ENCODE results near the gene CSNK1E. TPM values are rescaled to one million over a fixed set of nuclear protein-coding genes. Genes with fewer than 3 reads are reported as not detected.
A peak's percentile ranks its signal among the peaks of the same experiment; 100 is the strongest.

CSNK1E gene
- total and polyA plus RNA-seq, 4 donors: 87.2 to 121 (median 112) TPM

DNA sequence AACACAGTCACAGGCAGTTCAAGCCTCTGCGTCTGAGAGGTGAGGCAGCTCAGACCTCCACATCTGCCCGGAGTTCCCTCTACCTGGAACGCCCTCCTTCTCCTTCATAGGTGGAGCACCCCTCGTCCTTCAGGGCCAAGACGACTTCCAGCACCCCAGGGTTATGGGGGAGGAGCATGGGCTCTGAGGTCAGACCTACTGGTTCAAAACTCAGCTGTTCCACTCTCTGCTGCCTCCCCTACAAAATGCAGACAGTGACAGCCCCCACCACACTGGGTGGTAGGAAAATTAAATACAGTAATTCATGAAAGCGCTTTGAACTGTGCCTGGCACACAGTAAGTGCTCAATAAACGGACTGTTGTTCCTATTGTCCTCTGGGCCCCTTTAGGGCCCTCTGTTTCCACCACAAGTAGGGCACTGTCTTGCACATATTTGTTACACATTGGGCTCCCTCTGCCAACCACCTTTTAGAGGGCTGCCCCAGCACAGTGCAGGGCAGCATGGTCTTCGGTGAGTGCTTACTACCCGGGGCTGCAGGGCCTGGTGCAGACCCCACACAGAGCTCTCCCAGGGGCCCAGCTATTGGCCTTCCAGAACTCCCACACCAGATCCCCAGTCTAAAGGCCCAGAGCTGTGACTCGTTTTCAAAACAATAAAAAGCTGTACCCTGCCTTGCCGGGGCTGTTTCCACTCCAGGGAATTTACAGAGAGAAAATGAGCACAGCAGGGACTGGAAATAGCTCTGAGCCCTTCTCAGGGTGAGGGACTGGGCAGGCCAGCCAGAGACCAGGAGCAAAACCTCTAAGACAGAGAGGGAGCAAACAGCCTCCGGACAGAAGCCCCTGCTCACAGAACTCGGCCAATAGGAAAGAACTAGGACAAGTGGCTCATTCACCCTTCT, 46.9 kb downstream of the CSNK1E start:
- TF ChIP-seq, protein P1, sequence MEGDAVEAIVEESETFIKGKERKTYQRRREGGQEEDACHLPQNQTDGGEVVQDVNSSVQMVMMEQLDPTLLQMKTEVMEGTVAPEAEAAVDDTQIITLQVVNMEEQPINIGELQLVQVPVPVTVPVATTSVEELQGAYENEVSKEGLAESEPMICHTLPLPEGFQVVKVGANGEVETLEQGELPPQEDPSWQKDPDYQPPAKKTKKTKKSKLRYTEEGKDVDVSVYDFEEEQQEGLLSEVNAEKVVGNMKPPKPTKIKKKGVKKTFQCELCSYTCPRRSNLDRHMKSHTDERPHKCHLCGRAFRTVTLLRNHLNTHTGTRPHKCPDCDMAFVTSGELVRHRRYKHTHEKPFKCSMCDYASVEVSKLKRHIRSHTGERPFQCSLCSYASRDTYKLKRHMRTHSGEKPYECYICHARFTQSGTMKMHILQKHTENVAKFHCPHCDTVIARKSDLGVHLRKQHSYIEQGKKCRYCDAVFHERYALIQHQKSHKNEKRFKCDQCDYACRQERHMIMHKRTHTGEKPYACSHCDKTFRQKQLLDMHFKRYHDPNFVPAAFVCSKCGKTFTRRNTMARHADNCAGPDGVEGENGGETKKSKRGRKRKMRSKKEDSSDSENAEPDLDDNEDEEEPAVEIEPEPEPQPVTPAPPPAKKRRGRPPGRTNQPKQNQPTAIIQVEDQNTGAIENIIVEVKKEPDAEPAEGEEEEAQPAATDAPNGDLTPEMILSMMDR (IDR thresholded peaks at IDR 0.05; ENCODE audit: control extremely low read depth, extremely low read depth): no peak
- Histone ChIP-seq H3K27ac (ENCODE audit: low read depth in 1 of 2, low read length in 1 of 2) (peak overlapping the region; percentile 17 to 46), H3K27me3 (ENCODE audit: control insufficient read depth in 3 of 3, insufficient read depth in 3 of 3, low read length in 2 of 3) (no peaks in the 10 kb centered on the region), H3K4me1 (ENCODE audit: control insufficient read depth in 5 of 5, insufficient read depth in 5 of 5, low read length in 5 of 5) (peaks cover 3 to 26% (median 20%) of the 10 kb centered on the region in 5 donors), H3K9ac (ENCODE audit: insufficient read depth in 1 of 2, low read length in 2 of 2) (no peak overlapping the region), H3K9me3 (ENCODE audit: control insufficient read depth in 4 of 4, insufficient read depth in 3 of 4, low read length in 3 of 4) (no peaks in the 10 kb centered on the region), H3K36me3 (ENCODE audit: control insufficient read depth in 4 of 4, insufficient read depth in 4 of 4, low read length in 4 of 4) (peaks cover 0 to 8% (median 0%) of the 10 kb centered on the region in 4 donors), H3K4me3 (no peak overlapping the region)
- ATAC-seq (ENCODE audit: insufficient read depth, low FRiP score) (no peak), DNase-seq (no peak)
- WGBS, 2 donors: 70 to 88% methylated on average over 13 of the region's 13 CpGs

DNA sequence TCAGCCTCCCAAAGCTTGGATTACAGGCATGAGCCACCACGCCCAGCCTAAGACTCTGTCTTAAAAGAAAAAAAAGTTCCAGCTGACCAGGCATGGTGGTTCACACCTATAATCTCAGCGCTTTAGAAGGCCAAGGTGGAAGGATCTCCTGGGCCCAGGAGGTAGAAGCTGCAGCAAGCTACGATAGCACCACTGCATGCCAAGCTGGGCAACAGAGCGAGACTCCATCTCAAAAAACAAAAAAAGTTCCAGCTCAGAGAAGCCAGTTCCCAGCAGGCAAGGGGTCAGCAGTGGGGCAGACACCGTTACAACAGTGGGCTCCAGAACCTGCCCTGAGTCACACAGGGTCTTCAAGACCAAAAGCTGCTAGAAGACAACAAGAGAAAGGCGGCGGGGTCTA, 47.8 kb downstream of the CSNK1E start:
- Histone ChIP-seq H3K4me1 (ENCODE audit: control insufficient read depth in 5 of 5, insufficient read depth in 5 of 5, low read length in 5 of 5) (peaks cover 3 to 26% (median 21%) of the 10 kb centered on the region in 5 donors), H3K27ac (ENCODE audit: low read depth in 1 of 2, low read length in 1 of 2) (no peak overlapping the region), H3K9me3 (ENCODE audit: control insufficient read depth in 4 of 4, insufficient read depth in 3 of 4, low read length in 3 of 4) (no peaks in the 10 kb centered on the region), H3K27me3 (ENCODE audit: control insufficient read depth in 3 of 3, insufficient read depth in 3 of 3, low read length in 2 of 3) (no peaks in the 10 kb centered on the region), H3K36me3 (ENCODE audit: control insufficient read depth in 4 of 4, insufficient read depth in 4 of 4, low read length in 4 of 4) (peaks cover 0 to 8% (median 0%) of the 10 kb centered on the region in 4 donors), H3K9ac (ENCODE audit: insufficient read depth in 1 of 2, low read length in 2 of 2) (no peak overlapping the region), H3K4me3 (no peak overlapping the region)
- TF ChIP-seq, protein P1 (IDR thresholded peaks at IDR 0.05; ENCODE audit: control extremely low read depth, extremely low read depth): no peak
- no peak for ATAC-seq (ENCODE audit: insufficient read depth, low FRiP score)
- no peak for DNase-seq
- 96 to 97% methylated on average over 7 of the region's 7 CpGs for WGBS, 2 donors

DNA sequence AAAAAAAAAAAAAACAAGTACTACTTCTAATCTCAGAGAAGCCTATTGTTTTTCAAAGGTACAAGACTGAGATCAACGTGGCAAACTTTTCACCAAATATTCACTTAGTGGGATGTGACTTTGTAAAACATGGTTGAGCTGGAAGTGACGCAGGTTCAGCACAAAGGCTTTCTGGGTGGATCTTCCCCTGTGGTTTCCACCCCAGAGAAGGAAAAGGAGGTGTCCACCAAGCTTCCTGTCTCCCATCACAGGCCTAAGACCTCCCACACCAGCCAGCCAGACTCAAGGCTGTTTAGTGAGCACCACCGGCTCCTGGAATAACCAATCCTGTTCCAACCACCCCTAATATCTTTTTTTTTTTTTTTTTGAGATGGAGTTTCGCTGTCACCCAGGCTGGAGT, 50.1 kb downstream of the CSNK1E start:
- WGBS, 2 donors: 32 to 41% methylated on average over 4 of the region's 4 CpGs
- no peak overlapping the region for H3K4me3 ChIP-seq
- H3K27ac ChIP-seq (ENCODE audit: low read depth in 1 of 2, low read length in 1 of 2): no peak overlapping the region
- peaks cover 0 to 8% (median 2%) of the 10 kb centered on the region in 4 donors for H3K36me3 ChIP-seq (ENCODE audit: control insufficient read depth in 4 of 4, insufficient read depth in 4 of 4, low read length in 4 of 4)
- peak; percentile 60 for ATAC-seq (ENCODE audit: insufficient read depth, low FRiP score)
- peaks cover 0 to 26% (median 14%) of the 10 kb centered on the region in 5 donors for H3K4me1 ChIP-seq (ENCODE audit: control insufficient read depth in 5 of 5, insufficient read depth in 5 of 5, low read length in 5 of 5)
- no peak for DNase-seq
- TF ChIP-seq, protein P1 (IDR thresholded peaks at IDR 0.05; ENCODE audit: control extremely low read depth, extremely low read depth): no peak
- no peaks in the 10 kb centered on the region for H3K27me3 ChIP-seq (ENCODE audit: control insufficient read depth in 3 of 3, insufficient read depth in 3 of 3, low read length in 2 of 3)
- no peak overlapping the region for H3K9ac ChIP-seq (ENCODE audit: insufficient read depth in 1 of 2, low read length in 2 of 2)
- H3K9me3 ChIP-seq (ENCODE audit: control insufficient read depth in 4 of 4, insufficient read depth in 3 of 4, low read length in 3 of 4): no peaks in the 10 kb centered on the region
